ENCODE results near the gene RGS3. TPM values are rescaled to one million over a fixed set of nuclear protein-coding genes. Genes with fewer than 3 reads are reported as not detected.

Gene RGS3
- polyA plus RNA-seq, 1 donor: 44.8 TPM

- DNase-seq: no peak
Measured at GRCh38 chr9:113573046-113573958, 109.8 kb downstream of the RGS3 start.

DNA sequence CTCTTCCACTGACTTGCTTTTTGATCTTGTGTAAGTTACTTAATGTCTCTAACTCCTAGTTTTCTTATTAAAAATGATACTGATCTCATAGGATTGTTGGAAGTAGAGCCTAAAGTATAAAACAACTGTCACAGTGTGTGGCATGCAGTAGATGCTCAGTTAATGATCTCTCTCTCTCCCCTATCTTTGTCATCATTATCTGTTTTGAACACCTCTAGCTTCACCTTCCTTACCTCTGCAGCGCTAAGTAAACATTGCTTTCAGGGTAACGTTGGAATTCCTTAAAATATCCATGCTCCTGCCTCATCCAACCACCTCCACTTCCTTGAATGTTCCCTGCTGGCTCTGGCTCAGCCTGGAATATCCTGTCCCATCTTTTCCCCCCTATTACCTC is 110.4 kb downstream of the RGS3 start:
- no peak for DNase-seq

- DNase-seq: no peak
Measured at GRCh38 chr9:113574441-113575262, 111.1 kb downstream of the RGS3 start.

DNA sequence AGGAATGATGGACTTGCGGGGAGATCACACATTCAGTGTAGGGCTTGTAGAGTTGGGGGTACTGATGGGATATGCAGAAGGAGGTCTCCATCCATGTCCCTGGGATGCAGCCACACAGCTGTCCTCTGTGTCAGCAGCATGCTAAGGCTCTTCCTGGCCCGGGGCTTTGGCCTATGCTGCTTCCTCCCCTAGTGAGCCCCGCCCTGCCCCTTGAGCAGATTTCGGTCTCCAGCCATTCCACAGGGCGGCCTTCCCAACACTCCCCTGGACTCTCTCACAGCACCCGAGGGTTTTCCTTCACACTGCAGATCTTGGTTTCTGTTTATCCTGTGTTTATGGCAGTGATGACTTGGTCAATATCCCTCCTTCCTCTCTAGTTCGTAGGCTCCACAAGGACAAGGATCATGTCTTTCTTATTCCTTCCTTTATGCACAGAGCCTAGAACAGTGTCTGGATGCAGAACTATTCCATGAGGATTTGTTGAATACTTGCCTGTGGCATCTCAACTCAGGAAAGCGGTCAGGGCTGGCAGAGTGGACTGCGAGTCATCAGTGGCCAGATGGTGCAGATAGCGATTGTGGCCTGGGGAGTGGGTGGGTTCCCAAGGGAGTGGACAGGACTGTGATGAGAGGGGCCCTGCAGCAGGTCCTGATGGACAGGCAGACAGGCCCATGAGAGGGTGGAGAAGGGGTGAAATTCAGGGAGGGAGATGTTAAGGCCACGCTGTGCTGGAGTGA is 114.2 kb downstream of the RGS3 start:
- no peak for DNase-seq

DNA sequence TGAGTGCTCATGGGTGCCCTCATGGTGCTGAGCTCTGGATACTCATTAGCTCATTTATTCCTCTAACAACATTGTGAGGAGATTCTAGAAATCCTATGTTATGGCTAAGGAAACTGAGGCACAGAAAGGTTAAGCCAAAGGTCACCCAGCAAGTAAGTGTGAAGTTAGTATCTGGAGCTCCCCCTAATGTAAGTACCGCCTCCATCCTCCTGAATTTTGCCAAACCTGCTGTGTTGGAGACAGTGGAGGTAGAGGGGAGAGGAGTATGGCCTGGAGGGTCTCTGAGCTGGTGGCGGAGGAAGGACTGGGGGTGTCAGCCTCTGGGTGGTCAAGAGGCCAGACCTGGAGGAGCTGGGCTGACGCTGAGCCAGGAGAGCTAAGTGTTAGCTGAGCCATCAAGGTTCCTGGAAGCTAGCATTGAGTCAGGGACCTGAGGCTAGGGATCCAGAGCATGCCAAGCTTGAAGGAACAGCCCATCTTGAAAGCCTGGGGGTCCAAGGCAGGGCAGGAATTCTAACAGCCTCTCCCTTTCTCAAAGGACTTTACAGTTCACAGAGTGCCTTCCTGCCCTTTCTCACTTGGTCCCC is 114.8 kb downstream of the RGS3 start:
- no peak for DNase-seq

GRCh38 chr9:113578882-113579282 is 115.4 kb downstream of the RGS3 start:
- no peak for DNase-seq

GRCh38 chr9:113579283-113580040 is 115.9 kb downstream of the RGS3 start:
- no peak for DNase-seq

DNA sequence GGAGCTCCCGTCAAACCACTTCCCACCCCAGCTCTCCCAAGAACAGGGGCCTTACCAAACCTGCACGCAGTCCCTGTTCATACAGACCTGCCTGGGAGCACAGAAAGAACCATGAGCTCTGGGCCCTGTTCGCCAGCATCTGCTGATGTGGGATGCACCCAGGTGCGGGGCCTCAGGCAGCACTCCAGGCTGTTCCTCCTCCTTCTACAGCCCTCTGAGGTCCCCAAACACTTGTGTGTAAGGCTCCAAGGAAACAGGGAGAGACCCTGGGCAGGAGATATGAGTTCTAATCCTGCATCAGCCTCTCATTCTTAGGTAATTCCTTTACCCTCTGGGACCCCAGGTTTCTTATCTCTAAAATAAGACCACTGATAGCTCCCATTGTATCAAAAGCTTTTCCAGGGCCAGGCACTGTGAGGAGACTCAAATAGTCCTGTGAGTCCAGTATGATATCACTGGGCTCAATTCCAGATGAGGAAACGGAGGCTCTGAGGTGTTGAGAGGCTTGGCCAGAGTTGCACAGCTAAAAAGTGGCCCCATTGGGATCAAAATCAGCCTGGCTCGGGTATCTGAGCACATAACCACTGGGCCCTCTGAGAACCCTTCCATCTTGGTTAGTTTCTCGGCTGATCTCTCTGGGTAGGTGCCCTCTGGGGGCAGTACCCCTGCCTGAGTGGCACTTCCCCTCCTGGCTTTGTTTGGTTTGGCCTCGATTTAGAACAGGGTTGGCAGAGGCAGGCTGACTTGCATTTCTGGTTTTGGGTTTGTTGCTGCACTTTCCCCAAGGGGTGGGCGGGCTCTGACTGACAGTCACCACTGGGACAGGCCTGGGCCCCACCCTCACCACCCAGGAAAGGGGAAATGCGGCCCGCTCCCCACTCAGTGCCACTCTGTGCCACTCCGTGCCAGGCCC is 116.8 kb downstream of the RGS3 start:
- no peak for DNase-seq

DNA sequence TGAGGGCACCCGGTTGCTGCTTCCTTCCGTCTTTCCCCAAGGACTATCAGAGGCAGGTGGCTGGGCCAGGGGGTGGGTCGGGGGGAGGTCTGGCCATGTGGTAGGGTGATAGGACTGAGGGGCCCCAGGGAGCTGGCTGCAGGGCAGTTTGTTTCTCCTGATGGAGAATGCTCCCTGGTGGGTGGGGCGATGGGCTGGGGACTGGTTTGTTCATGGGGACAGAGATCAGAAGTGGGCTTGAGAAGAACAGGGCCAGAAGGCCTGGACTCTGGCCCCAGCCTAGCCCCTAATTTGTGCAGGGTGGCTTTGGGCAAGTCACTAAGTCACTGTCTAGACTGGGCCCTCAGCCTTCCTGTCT is 117.4 kb downstream of the RGS3 start:
- DNase-seq: no peak

DNA sequence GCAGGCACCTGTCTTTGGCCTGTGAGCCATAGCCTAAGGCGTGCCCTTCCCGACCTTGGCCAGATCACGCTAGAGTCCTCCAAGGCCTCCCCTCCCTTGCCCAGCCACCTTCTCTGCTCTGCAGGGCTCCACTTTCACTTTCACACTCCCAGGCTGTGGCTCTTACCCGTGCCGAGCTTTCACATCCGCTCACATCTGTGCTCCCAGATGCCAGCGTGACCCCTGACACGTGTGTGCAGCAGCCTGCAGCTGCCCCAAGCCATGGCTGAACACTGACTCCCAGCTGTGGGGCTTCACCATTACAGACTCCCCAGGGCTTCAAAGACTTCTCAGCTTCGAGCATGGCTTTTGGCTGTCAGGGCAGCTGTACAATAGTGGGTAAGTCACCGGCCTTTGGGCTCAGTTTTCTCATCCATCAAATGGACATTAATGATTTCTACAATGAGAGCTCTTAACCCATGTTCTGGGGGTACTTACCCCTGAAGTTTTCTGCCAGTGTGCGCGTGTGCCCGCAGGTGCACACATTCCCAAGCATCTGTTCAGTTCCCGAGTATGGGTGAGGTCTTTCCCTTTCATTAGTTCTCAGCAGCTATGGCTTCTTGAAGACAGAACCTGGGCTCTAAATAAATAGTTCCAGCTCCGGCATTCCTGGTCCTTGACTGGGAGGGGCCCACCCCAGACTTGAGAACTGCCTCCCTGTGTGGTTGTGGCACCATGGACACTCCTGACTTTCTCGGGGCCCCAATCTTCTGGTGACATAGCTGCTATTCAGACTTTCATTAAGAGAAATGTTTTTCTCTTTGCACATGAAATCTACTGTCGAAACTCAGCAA is 118.6 kb downstream of the RGS3 start:
- DNase-seq: no peak

DNA sequence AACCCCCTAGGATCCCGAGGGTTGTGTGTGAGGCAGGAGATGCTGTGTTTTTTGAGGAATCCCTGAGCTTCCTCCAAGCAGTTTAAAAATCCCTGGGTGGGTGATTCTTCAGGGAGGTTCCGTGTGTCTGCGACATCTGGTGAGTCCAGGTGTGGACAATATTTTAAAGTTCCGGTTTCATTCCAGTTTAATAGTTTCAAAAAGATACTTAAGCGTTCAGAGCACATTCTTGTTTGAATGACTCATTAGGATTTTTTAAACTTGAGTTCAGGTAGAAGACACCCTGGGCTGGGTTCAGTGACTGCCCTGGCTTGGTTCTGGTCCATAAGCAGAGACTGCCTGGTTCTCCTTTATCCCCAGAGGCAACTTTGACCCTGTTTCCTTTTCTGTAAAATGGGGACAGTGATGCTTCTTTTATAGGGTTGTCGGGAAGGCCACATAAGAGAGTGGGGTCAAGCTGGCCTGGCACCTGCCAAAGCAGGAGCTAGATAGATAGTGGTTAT is 119.2 kb downstream of the RGS3 start:
- DNase-seq: no peak

DNA sequence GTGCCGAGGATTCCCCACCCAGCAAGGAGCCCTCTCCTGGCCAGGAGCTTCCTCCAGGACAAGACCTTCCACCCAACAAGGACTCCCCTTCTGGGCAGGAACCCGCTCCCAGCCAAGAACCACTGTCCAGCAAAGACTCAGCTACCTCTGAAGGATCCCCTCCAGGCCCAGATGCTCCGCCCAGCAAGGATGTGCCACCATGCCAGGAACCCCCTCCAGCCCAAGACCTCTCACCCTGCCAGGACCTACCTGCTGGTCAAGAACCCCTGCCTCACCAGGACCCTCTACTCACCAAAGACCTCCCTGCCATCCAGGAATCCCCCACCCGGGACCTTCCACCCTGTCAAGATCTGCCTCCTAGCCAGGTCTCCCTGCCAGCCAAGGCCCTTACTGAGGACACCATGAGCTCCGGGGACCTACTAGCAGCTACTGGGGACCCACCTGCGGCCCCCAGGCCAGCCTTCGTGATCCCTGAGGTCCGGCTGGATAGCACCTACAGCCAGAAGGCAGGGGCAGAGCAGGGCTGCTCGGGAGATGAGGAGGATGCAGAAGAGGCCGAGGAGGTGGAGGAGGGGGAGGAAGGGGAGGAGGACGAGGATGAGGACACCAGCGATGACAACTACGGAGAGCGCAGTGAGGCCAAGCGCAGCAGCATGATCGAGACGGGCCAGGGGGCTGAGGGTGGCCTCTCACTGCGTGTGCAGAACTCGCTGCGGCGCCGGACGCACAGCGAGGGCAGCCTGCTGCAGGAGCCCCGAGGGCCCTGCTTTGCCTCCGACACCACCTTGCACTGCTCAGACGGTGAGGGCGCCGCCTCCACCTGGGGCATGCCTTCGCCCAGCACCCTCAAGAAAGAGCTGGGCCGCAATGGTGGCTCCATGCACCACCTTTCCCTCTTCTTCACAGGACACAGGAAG is 120.2 kb downstream of the RGS3 start:
- no peak for DNase-seq

DNA sequence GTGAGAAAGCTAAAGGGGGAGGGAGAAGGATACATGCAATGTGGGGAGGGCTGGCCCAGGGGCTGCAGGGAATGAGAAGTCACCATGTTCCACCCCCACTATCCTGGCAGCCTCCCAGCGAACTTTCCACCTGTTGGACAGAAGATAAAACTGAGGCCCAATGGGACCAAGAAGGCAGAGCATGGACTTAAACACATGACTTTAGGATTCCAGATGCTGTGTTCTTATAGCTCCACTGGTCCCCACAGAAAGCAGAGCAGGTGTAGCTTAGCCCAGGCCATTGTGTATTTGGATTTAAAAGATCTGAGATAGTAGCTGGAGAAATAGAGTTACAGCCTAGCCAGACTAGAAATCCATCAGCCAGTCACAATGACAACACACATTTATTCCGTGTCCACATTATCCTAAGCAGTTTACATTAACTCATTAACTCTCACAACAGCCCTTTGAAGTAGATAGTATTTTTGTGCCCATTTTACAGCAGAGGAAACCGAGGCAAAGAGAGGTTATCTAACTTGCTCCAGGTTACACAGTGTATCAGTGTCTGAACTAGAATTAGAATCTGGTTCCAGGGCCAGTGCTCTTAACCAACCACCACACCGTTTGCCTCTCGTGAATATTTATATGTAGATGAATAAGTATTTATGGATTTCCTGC is 121.0 kb downstream of the RGS3 start:
- DNase-seq: no peak

- DNase-seq: no peak
Measured at GRCh38 chr9:113585085-113585442, 121.5 kb downstream of the RGS3 start.

GRCh38 chr9:113585555-113585954 is 122.0 kb downstream of the RGS3 start:
- no peak for DNase-seq

GRCh38 chr9:113587471-113588031 is 124.0 kb downstream of the RGS3 start:
- DNase-seq: no peak

- no peak for DNase-seq
Measured at GRCh38 chr9:113588242-113588810, 124.8 kb downstream of the RGS3 start.

Data from hindlimb muscle (tissue), 1 donor.